ENCODE results near the gene DCUN1D2. TPM values are rescaled to one million over a fixed set of nuclear protein-coding genes. Genes with fewer than 3 reads are reported as not detected.

The DCUN1D2 gene
- total RNA-seq = 8.4 and 8.8 TPM in 2 replicates

DNA sequence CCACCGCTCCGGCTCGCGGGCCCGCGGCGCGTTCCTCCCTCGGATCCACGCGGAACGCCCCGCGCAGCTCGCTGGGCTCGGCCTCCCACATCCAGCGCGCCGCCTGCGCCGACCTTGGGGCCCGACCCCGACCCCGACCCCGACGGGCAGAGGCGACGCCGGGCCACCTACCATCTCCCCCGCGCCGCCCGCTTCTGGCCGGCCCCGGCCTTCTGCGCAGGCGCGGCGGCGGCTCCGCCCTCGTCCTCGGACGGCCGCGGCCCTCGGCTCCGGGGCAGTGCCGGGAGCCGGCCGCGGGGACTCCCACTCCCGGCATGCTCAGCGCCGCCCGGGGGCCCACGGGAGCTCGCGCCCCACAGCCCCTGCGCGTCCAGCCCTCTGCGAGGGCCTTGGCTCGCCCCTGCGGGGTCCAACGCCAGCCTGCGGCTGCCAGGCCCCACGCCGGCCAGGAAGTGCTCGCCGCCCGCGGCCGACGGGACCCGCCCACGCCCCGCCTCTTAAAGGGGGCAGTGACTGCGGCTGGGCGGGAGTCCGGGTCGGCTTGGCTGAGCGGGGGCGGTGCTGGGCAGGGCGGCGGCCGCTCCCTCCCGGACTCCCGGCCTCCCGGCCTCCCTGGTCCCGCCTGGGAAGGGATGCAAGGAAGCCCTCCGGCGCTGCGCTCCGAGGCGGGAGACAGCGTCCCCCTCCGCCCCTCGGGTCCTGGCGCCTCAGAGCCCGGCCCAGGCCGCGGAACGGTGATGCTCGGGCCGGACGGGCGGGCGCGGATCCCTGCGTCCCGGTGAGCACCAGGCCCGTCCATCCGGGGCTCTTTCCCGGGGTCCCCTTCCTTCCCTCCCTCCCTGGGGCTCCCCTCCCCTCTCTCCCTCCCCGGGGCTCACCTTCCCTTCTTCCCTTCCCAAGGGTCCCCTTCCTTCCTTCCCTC is at the start of gene DCUN1D2:
Gene DCUN1D2 (minus strand): TSS at position 216 of the 922 bp plus-strand sequence. CDS start 42 bp downstream, at position 174.

DNA sequence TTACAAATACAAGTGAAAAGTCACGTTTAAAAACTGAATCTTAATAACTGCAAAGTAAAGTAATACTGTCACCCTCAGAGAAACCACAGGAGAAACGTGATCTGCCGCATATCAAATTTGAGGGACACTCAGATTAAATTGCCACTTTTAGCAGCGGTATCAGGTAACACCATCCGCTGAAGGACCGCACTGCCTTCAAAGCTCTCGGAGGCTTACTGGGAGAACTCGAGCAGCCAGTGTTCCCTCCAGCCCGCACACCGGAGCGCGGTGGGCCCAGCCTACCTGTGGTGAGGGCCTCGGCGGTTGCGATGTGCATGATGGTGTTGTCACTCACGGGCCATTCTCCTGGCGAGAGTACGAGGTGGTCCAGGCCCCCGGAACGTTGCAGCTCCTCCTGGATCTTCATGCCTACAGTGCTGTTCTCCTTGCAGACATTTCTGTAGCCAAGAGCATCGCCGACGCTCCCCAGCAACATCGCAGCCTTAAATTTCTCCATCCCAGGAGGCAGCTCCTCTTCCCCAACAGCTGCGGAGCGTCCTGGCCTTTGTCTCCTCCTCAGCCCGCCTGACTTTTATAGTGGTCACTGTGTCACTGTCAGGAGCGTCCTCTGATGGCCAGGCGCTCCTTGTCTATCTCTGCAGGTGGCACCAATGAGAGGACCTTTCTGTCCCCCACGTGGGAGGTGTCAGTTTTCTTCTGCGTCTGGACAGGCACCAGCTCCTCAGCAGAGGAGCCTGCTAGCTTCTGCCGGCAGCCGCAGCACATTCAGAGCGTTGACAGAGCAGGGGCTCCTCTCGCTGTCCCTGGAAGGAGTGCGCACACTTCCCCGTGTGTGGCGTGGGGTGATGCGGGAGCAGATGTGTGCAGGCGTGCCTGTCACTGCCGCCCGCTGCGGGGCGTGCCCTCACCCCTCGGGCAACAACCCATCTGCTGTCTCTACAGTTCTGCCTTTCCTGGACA is 37.3 kb downstream of the DCUN1D2 start, which contains the start of gene ADPRHL1:
Gene ADPRHL1 (minus strand): TSS at position 547 of the 960 bp plus-strand sequence. CDS start 51 bp downstream, at position 496.

Small RNA genes lying within 50 kb of the gene (small RNA-seq; reads per million reads assigned to genes)
- gene RNU1-16P = 0.24 reads per million

Other genes starting within 250 kb of the DCUN1D2 start
- 171 and 198 TPM in 2 replicates for gene LAMP1, start 193.5 kb downstream of the DCUN1D2 start, total RNA-seq
- not detected in 2 replicates for gene GRTP1, start 126.6 kb downstream of the DCUN1D2 start, total RNA-seq
- 1.1 and 1.3 TPM in 2 replicates for gene ADPRHL1, start 37.2 kb downstream of the DCUN1D2 start, total RNA-seq
- gene TFDP1, start 94.0 kb upstream of the DCUN1D2 start, total RNA-seq = 58.5 and 94.3 TPM in 2 replicates
- gene ATP4B, start 167.5 kb upstream of the DCUN1D2 start, total RNA-seq = under 0.01 TPM in 1 of 2 replicates, not detected in the other
- under 0.01 TPM in 1 of 2 replicates, not detected in the other for gene GRK1, start 176.5 kb upstream of the DCUN1D2 start, total RNA-seq

Measured in vein endothelial cell (primary cell).